HepG2 (cell line): ENCODE data around the gene ZNF273. TPM values are rescaled to one million over a fixed set of nuclear protein-coding genes. Genes with fewer than 3 reads are reported as not detected.

ENCODE experiments used
- CEBPB ChIP-seq: IDR thresholded peaks from 2 replicates; pipeline ENCODE4 v1.6.1; 2011; ENCODE audit warnings: low read depth, low read length, improper control_type of control experiment, borderline replicate concordance
- CEBPG ChIP-seq: IDR thresholded peaks from 2 replicates; pipeline ENCODE4 v1.6.1; 2016
- JDP2 ChIP-seq: sonication (generic); formaldehyde crosslinking; IDR thresholded peaks from 2 replicates; pipeline ENCODE4 v1.8.1; 2022; ENCODE audit warnings: missing genetic modification reagents, borderline replicate concordance
- KMT2A ChIP-seq: sonication (generic); formaldehyde crosslinking; IDR thresholded peaks from 2 replicates; pipeline ENCODE4 v1.4.0; 2020; ENCODE audit warnings: missing genetic modification reagents
- MED13 ChIP-seq: sonication (generic); formaldehyde crosslinking; IDR thresholded peaks from 2 replicates; pipeline ENCODE4 v1.5.0; 2020; ENCODE audit warnings: missing genetic modification reagents
- PBX2 ChIP-seq: IDR thresholded peaks from 2 replicates; pipeline ENCODE4 v1.6.1; 2016; ENCODE audit warnings: control low read depth
- STAG1 ChIP-seq: sonication (generic); formaldehyde crosslinking; IDR thresholded peaks from 2 replicates; pipeline ENCODE4 v1.4.0; 2020; ENCODE audit warnings: missing genetic modification reagents
- TIGD3 ChIP-seq: sonication (generic); formaldehyde crosslinking; IDR thresholded peaks from 2 replicates; pipeline ENCODE4 v1.5.1; 2020; ENCODE audit warnings: mild to moderate bottlenecking, missing genetic modification reagents, borderline replicate concordance
- ZBTB33 ChIP-seq: sonication (generic); formaldehyde crosslinking; IDR thresholded peaks from 2 replicates; pipeline ENCODE4 v1.4.0; 2020; ENCODE audit warnings: missing genetic modification reagents
- ZBTB34 ChIP-seq: sonication (generic); formaldehyde crosslinking; IDR thresholded peaks from 2 replicates; pipeline ENCODE4 v1.8.0; 2022; ENCODE audit warnings: mild to moderate bottlenecking, missing genetic modification reagents
- ZBTB38 ChIP-seq: sonication (generic); formaldehyde crosslinking; IDR thresholded peaks from 2 replicates; pipeline ENCODE4 v1.5.1; 2020; ENCODE audit warnings: mild to moderate bottlenecking, missing genetic modification reagents
- ZFP36L2 ChIP-seq: sonication (generic); formaldehyde crosslinking; IDR thresholded peaks from 2 replicates; pipeline ENCODE4 v1.4.0; 2020; ENCODE audit warnings: missing genetic modification reagents
- ZNF235 ChIP-seq: sonication (generic); formaldehyde crosslinking; IDR thresholded peaks from 2 replicates; pipeline ENCODE4 v1.8.1; 2023; ENCODE audit warnings: mild to moderate bottlenecking, missing genetic modification reagents, borderline replicate concordance
- ZNF510 ChIP-seq: sonication (generic); formaldehyde crosslinking; IDR thresholded peaks from 2 replicates; pipeline ENCODE4 v1.4.0; 2020; ENCODE audit warnings: low read depth, mild to moderate bottlenecking, missing genetic modification reagents
- ZNF589 ChIP-seq: sonication (generic); formaldehyde crosslinking; conservative IDR thresholded peaks from 2 replicates; pipeline ENCODE4 v1.8.0; 2022; ENCODE audit warnings: mild to moderate bottlenecking, moderate library complexity, missing genetic modification reagents
- ZNF607 ChIP-seq: sonication (generic); formaldehyde crosslinking; IDR thresholded peaks from 2 replicates; pipeline ENCODE4 v1.5.1; 2020; ENCODE audit warnings: missing genetic modification reagents, mild to moderate bottlenecking, borderline replicate concordance
- polyA plus RNA-seq, 8 experiments: library from polyadenylated mRNA; depleted of rRNA in 3 of 8; stranded (reverse) in 7 of 8; unstranded in 1 of 8; fragments of >200 nt; fragmentation: Illumina TruSeq in 4 of 8; extraction: Trizol in 4 of 8; gene quantifications; 2 replicates each; pipeline versions ENCODE4 v1.2.1 to v1.2.3, GENCODE V29; 2011 to 2016; ENCODE audit warnings: low read depth in 4 of 8, missing spikeins in 1 of 8, mixed read lengths in 1 of 8; ENCODE audit not compliant: insufficient read depth in 1 of 8
- total RNA-seq, 5 experiments: library from RNA; depleted of rRNA; stranded (reverse); fragments of >200 nt; fragmentation: Illumina TruSeq; extraction: Trizol; gene quantifications; 2 replicates each; pipeline ENCODE4 v1.2.3, GENCODE V29; 2016; ENCODE audit warnings: low read depth in 1 of 5
- TF ChIP-seq, protein P1 (sequence below): sonication (generic); formaldehyde crosslinking; IDR thresholded peaks from 2 replicates; pipeline ENCODE4 v1.4.0; 2020; ENCODE audit warnings: missing genetic modification reagents
- TF ChIP-seq, protein P2 (sequence below): sonication (generic); formaldehyde crosslinking; IDR thresholded peaks from 2 replicates; pipeline ENCODE4 v1.4.0; 2020; ENCODE audit warnings: missing genetic modification reagents

Gene ZNF273
- total and polyA plus RNA-seq, 2 of the 13 experiments (the other 11 are each of a cell fraction or from before 2014, with no cell fraction given) = 1.7 to 5.8 TPM

DNA sequence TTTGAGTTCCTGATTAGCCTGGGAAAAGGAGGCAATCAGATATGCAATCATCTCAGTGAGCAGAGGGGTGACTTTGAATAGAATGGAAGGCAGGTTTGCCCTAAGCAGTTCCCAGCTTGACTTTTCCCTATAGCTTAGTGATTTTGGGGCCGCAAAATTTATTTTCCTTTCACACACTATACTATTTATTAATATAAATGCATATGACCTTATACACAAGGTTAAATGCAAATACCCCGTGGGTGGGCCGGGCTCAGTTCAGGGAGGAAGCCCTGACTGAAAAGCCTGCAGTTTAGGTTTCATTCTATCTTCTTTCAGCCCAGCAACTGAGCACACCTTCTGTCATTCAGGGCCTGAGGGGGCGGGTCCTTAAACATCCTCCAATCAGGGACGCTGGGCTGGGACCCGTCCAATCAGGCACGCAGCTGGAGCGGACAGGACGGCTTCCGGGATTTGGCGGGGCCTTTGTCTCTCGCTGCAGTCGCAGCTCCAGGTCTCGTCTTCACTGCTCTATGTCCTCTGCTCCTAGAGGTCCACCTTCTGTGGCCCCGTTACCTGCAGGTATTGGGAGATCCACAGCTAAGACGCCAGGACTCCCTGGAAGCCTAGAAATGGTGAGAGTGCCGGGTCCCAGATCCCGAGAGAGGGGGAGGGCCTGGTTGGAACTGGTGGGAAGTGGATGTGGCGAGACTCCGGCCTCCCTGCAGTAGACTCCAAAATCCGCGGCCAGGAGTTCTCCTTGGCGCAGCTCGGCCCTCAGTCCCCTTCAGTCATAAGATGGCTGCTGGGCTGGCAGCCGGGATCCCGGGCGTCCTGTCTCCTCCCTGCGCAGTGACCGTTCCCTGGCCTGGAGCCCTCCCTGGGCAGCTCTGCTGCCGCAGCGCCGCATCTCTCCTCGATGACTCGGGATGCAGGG lies at the start of gene ZNF273 (continued):
- TF ChIP-seq PBX2 (CRISPR knock-in tag) (peak; percentile 63; the same call in 1 of the 2 replicates), ZBTB33 (CRISPR knock-in tag) (no peak), CEBPG (no peak), STAG1 (CRISPR knock-in tag) (no peak), ZBTB34 (CRISPR knock-in tag) (no peak), ZNF589 (CRISPR knock-in tag) (no peak), ZBTB38 (no peak), MED13 (CRISPR knock-in tag) (no peak), ZNF510 (CRISPR knock-in tag) (no peak), TIGD3 (no peak), KMT2A (peak; percentile 87), CEBPB (no peak), ZNF607 (no peak), ZNF235 (no peak), ZFP36L2 (CRISPR knock-in tag) (no peak), JDP2 (CRISPR knock-in tag) (no peak)
- TF ChIP-seq, protein P1, sequence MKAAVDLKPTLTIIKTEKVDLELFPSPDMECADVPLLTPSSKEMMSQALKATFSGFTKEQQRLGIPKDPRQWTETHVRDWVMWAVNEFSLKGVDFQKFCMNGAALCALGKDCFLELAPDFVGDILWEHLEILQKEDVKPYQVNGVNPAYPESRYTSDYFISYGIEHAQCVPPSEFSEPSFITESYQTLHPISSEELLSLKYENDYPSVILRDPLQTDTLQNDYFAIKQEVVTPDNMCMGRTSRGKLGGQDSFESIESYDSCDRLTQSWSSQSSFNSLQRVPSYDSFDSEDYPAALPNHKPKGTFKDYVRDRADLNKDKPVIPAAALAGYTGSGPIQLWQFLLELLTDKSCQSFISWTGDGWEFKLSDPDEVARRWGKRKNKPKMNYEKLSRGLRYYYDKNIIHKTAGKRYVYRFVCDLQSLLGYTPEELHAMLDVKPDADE = no peak
- TF ChIP-seq, protein P2, sequence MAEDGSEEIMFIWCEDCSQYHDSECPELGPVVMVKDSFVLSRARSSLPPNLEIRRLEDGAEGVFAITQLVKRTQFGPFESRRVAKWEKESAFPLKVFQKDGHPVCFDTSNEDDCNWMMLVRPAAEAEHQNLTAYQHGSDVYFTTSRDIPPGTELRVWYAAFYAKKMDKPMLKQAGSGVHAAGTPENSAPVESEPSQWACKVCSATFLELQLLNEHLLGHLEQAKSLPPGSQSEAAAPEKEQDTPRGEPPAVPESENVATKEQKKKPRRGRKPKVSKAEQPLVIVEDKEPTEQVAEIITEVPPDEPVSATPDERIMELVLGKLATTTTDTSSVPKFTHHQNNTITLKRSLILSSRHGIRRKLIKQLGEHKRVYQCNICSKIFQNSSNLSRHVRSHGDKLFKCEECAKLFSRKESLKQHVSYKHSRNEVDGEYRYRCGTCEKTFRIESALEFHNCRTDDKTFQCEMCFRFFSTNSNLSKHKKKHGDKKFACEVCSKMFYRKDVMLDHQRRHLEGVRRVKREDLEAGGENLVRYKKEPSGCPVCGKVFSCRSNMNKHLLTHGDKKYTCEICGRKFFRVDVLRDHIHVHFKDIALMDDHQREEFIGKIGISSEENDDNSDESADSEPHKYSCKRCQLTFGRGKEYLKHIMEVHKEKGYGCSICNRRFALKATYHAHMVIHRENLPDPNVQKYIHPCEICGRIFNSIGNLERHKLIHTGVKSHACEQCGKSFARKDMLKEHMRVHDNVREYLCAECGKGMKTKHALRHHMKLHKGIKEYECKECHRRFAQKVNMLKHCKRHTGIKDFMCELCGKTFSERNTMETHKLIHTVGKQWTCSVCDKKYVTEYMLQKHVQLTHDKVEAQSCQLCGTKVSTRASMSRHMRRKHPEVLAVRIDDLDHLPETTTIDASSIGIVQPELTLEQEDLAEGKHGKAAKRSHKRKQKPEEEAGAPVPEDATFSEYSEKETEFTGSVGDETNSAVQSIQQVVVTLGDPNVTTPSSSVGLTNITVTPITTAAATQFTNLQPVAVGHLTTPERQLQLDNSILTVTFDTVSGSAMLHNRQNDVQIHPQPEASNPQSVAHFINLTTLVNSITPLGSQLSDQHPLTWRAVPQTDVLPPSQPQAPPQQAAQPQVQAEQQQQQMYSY (CRISPR knock-in tag) = no peak
